ENCODE measurements around the gene ANTXR1. TPM values are rescaled to one million over a fixed set of nuclear protein-coding genes. Genes with fewer than 3 reads are reported as not detected.

Gene ANTXR1
- total RNA-seq, 1 donor from 2014 or later = 73.4 TPM

- Mint-ChIP-seq H3K27ac (no peak overlapping the region), H3K36me3 (ENCODE audit: insufficient read depth) (peaks cover 14% of the 10 kb centered on the region)
- TF ChIP-seq, protein P1, sequence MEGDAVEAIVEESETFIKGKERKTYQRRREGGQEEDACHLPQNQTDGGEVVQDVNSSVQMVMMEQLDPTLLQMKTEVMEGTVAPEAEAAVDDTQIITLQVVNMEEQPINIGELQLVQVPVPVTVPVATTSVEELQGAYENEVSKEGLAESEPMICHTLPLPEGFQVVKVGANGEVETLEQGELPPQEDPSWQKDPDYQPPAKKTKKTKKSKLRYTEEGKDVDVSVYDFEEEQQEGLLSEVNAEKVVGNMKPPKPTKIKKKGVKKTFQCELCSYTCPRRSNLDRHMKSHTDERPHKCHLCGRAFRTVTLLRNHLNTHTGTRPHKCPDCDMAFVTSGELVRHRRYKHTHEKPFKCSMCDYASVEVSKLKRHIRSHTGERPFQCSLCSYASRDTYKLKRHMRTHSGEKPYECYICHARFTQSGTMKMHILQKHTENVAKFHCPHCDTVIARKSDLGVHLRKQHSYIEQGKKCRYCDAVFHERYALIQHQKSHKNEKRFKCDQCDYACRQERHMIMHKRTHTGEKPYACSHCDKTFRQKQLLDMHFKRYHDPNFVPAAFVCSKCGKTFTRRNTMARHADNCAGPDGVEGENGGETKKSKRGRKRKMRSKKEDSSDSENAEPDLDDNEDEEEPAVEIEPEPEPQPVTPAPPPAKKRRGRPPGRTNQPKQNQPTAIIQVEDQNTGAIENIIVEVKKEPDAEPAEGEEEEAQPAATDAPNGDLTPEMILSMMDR (IDR thresholded peaks at IDR 0.05; ENCODE audit: unreplicated experiment) = no peak
Observed at GRCh38 chr2:69043736-69044400, 30.9 kb downstream of the ANTXR1 start.

GRCh38 chr2:69046221-69046662 lies 33.3 kb downstream of the ANTXR1 start:
- TF ChIP-seq, protein P1 (IDR thresholded peaks at IDR 0.05; ENCODE audit: unreplicated experiment) = no peak
- Mint-ChIP-seq H3K36me3 (ENCODE audit: insufficient read depth) (peaks cover 13% of the 10 kb centered on the region), H3K4me3 (ENCODE audit: low read depth) (no peak overlapping the region), H3K27ac (no peak overlapping the region), H3K27me3 (no peaks in the 10 kb centered on the region), H3K9me3 (ENCODE audit: low read depth) (no peaks in the 10 kb centered on the region), H3K4me1 (ENCODE audit: low read depth) (peaks cover 22% of the 10 kb centered on the region)
- no peak for DNase-seq (ENCODE audit: low spot score, unreplicated experiment)

More at GRCh38 chr2:69043736-69044400, 30.9 kb downstream of the ANTXR1 start:
- Mint-ChIP-seq H3K27me3 (no peaks in the 10 kb centered on the region), H3K9me3 (ENCODE audit: low read depth) (no peaks in the 10 kb centered on the region), H3K4me3 (ENCODE audit: low read depth) (no peak overlapping the region), H3K4me1 (ENCODE audit: low read depth) (peaks cover 27% of the 10 kb centered on the region)
- no peak for DNase-seq (ENCODE audit: low spot score, unreplicated experiment)

- no peak overlapping the region for H3K4me3 Mint-ChIP-seq (ENCODE audit: low read depth)
- H3K4me1 Mint-ChIP-seq (ENCODE audit: low read depth) = peaks cover 22% of the 10 kb centered on the region
- H3K27me3 Mint-ChIP-seq = no peaks in the 10 kb centered on the region
- no peak for DNase-seq (ENCODE audit: low spot score, unreplicated experiment)
- TF ChIP-seq, protein P1 (IDR thresholded peaks at IDR 0.05; ENCODE audit: unreplicated experiment) = no peak
- no peaks in the 10 kb centered on the region for H3K9me3 Mint-ChIP-seq (ENCODE audit: low read depth)
- H3K36me3 Mint-ChIP-seq (ENCODE audit: insufficient read depth) = peaks cover 7% of the 10 kb centered on the region
- no peak overlapping the region for H3K27ac Mint-ChIP-seq
Observed at GRCh38 chr2:69047625-69048145, 34.7 kb downstream of the ANTXR1 start.

DNA sequence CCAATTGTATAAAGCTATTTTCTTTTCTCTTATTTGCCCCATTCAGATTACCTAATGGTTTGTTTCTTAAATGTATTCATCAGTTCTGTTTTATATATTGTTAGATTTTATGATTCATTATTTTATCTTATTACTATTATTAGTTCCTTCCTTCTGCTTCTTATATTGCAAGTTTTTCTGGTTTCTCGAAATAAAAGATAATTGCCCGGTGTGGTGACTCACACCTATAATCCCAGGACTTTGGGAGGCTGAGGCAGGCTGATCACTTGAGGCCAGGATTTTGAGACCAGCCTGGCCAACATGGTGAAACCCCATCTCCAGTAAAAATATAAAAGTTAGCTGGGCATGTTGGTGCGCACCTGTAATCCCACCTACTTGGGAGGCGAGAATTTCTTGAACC lies 37.8 kb downstream of the ANTXR1 start:
- Mint-ChIP-seq H3K9me3 (ENCODE audit: low read depth) (no peaks in the 10 kb centered on the region), H3K27me3 (no peaks in the 10 kb centered on the region), H3K4me1 (ENCODE audit: low read depth) (peaks cover 17% of the 10 kb centered on the region), H3K4me3 (ENCODE audit: low read depth) (no peak overlapping the region), H3K27ac (no peak overlapping the region), H3K36me3 (ENCODE audit: insufficient read depth) (peaks cover 5% of the 10 kb centered on the region)
- TF ChIP-seq, protein P1 (IDR thresholded peaks at IDR 0.05; ENCODE audit: unreplicated experiment) = no peak
- no peak for DNase-seq (ENCODE audit: low spot score, unreplicated experiment)

GRCh38 chr2:69053416-69053965 lies 40.5 kb downstream of the ANTXR1 start:
- Mint-ChIP-seq H3K27me3 (no peaks in the 10 kb centered on the region), H3K9me3 (ENCODE audit: low read depth) (peaks cover 2% of the 10 kb centered on the region), H3K36me3 (ENCODE audit: insufficient read depth) (peaks cover 15% of the 10 kb centered on the region), H3K4me1 (ENCODE audit: low read depth) (no peaks in the 10 kb centered on the region), H3K4me3 (ENCODE audit: low read depth) (no peak overlapping the region), H3K27ac (no peak overlapping the region)
- DNase-seq (ENCODE audit: low spot score, unreplicated experiment) = no peak
- TF ChIP-seq, protein P1 (IDR thresholded peaks at IDR 0.05; ENCODE audit: unreplicated experiment) = no peak

Data from progenitor cell of endocrine pancreas (in vitro differentiated cells).